MM.1S (cell line): ENCODE data around the gene TCOF1.

ENCODE experiments used
- CTCF ChIP-seq: fragments of 300-600 bp; sonication (generic); IDR thresholded peaks from 2 replicates; pipeline ENCODE4 v1.5.1; 2016; ENCODE audit warnings: antibody characterized with exemption, low read length, mixed read lengths
- EZH2 ChIP-seq: fragments of 300-600 bp; sonication (generic); optimal IDR thresholded peaks from 2 replicates; pipeline ENCODE3; 2017; ENCODE audit warnings: low read depth, mild to moderate bottlenecking, antibody characterized with exemption, low read length, mixed read lengths

- TF ChIP-seq EZH2 (no peak), CTCF (no peak)
Measured at GRCh38 chr5:150431574-150431973, 74.1 kb downstream of the TCOF1 start.
